GM21423 (cell line): ENCODE data around the gene TMEM120B.

Experiments used
- ATAC-seq: cut with Tn5 transposase; IDR thresholded peaks from one replicate; pipeline ENCODE4 v1.9.1; 2021; ENCODE audit warnings: mild to moderate bottlenecking, moderate library complexity; ENCODE audit not compliant: unreplicated experiment

The TMEM120B gene

GRCh38 chr12:121830134-121830533, 117.6 kb downstream of the TMEM120B start:
- no peak for ATAC-seq

GRCh38 chr12:121830588-121831265, 118.2 kb downstream of the TMEM120B start:
- ATAC-seq, result no peak
